GM18502 (cell line): ENCODE data around the gene SPEN.
"Not testable (repeated sequence)": the region's sequence is repeated elsewhere in the genome, so short reads cannot be mapped to it uniquely, and the experiment has no call there.

Experiments
- ATAC-seq: cut with Tn5 transposase; IDR thresholded peaks from one replicate; pipeline ENCODE4 v1.9.1; 2021; ENCODE audit warnings: mild to moderate bottlenecking; ENCODE audit not compliant: unreplicated experiment, poor library complexity

The SPEN gene

GRCh38 chr1:15833842-15834405 lies 13.6 kb upstream of the SPEN start:
- no peak for ATAC-seq

GRCh38 chr1:15834406-15835204 lies 12.9 kb upstream of the SPEN start:
- ATAC-seq, result peak; percentile 52

DNA sequence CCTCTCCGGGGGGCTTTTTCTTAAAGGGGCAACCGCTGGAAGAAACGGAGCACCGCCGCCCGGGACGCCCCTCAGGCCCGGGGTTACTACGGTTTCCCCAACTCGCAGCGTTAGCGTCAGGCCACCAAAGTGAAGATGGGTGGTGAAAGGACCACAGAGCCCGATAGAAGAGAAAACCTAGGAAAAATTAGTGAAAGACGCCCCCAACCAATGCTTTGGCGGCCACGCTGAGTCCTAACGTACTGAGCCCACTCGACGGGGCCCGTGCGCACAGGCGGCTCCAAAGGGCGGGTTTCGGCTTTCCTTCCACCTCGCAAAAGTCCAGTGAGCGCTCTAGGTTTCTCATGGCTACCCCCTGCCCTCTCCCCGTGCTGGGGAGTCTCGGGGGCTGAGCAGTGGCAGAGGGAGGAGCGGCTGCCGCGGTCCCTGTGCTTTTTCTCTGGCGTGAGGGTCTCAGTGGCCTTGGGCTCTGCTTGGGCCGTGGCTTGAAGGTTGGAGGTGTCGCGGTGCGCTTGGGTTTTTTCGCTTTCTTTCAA lies 12.2 kb upstream of the SPEN start:
- peak; percentile 7 for ATAC-seq

DNA sequence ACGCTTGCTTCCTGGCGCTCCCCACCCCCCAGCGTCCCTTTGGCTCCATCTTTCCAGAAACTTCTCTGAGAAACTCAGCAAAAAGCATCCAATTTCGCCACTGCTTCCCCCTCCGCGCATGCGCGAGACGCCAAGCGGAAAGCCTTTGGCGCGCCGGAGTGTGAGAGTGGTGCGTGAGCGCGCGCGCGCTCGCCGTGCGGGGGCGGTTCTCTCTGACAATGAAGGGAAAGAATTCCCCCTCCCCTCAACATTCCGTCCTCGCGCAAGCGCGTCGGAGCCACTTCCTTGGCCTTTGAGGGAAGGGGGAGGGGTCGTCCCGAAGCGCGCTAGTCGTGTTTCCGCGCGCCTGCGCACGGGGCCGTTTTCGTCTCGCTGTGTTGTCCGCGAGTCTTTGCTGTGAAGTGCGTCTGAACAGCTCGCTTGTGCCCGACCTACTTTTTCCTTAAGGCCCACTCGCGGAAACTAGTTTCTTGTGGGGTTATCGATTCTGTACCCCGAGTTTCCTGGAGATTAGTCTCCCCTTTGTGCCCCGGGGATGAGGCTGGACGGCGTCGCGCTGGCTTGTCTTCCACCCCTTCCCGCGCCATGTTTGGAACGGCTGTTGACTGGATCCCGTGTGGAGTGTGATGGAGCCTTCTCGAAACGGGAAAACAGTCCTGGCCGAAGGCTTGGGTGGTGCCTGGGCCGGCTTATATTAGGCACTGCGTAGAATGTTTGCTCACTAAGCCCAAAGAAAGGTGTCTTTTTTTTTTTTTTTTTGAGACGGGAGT lies 11.6 kb upstream of the SPEN start:
- peak; percentile 57 for ATAC-seq

- ATAC-seq, result not testable (repeated sequence)
Observed at GRCh38 chr1:15836511-15836771, 11.1 kb upstream of the SPEN start.

DNA sequence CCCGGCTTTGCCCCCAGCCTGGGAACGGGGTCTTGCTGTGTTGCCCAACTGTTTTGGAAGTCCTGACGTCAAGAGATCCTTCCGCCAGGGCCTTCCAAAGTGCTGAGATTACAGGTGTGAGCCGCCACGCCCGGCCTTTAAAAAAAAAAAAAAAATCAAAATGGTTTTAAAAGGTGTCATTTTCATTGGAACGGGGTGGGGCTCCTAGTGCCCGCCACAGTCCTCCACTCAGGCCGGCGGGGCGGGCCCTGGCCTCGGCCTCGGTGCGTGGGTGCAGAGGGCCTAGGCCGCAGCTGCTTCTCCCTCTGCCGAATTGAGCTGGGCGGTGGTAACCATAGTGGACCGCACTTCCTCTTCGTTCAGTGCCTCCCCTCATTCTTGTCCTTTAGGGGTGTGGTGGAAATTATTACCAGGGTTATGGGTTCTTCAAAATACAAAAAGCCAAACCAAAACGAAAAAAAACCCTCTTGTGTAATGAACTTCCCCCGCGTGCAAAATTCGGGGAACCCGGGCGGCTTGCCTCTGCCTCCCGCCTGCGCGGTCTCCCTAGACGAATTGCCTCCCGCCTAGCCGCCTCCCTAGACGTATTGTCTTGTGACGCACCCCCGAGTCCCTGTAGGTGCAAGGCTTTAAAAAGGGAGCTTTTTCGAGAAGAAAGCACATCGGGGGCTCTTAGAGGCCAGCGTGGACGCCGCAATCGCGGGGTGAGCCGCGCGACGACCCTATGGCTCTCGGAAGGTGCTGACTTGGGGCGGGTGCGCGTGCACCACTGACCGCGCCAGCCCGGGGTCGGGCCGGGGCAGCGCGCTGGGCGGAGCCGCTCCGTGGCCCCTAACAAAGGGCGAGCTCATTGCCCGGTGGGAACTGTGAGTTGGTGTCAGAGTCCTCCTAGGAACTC lies 10.5 kb upstream of the SPEN start:
- no peak for ATAC-seq

- no peak for ATAC-seq
Observed at GRCh38 chr1:15837931-15838330, 9.6 kb upstream of the SPEN start.

GRCh38 chr1:15838721-15839120 lies 8.8 kb upstream of the SPEN start:
- no peak for ATAC-seq

DNA sequence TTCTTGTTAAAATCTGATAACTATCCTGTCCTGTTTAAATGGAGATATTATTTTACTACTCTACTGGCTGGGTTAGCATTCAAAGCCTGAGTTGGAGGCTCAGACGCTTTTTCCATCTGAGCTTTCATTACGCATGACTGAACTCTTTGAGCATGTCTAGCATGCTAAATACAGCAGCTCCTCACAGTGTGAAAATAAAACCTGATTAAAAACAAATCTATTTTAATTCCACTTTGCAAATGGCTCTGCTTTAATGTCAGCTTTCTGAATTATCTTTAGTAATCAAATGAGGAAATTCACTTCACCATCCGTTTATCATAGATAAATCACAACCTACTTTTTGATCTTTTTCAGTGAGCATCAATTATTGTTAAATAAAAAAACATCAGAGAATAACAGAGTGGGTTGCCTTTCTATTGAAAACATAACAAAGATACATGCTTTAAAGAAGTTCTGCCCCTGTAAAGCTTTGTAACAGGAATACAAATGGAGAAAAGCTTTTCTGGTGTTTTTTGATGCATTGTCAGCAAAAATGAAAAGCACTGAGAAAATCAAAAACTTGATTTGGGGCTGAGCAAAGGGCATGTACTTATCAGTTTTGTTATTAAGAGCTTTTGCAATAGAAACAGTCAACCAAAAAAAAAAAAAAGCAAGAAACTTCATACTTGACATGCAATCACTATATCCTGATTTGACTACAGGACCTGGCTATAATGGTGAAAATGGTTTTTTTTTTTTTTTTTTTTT lies 3.5 kb upstream of the SPEN start:
- ATAC-seq, result no peak

- ATAC-seq, result not testable (repeated sequence)
Observed at GRCh38 chr1:15846056-15846455, 1.5 kb upstream of the SPEN start.

GRCh38 chr1:15847893-15848142 lies 311 bp downstream of the SPEN start:
- no peak for ATAC-seq

DNA sequence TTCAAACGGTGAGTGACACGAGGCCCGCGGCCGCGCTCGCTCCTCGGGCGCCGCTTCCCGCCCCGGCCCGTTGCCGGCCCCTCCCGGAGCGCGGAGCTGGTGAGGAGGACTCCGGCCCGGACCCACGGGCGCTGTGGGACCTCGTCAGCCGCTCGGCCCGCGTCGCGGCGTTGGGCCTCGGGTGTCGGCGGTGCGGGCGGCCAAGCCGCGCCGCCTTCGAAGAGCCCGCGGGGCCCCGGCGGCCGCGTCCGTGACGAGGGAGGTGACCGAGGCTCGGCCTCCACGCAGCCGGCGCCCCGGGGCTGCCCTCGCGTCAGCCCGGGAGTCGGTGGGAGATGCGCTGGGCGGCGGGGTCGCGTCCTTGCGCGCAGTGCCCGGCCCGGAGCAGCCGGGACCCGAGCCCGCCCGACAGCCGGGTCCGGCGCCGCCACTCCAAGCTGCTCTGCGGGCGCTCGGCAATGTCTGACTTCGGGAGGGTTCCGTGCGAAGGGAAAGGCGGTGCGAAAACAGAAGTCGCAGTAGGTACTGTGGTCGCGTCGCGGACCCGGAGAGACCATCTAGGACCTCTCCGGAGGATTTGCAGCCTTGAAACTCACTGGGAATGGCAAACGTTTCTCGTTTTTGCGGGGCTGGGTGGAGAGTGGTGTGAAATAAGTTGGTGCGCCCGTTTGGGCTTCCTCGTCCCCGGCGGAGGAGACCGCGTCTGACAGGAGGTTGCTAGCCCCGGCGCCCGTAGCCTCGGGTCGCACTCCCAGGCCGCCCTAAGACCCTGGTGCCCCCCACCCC lies 829 bp downstream of the SPEN start:
- peak; percentile 8 for ATAC-seq

GRCh38 chr1:15848929-15849774 lies 1.6 kb downstream of the SPEN start:
- no peak for ATAC-seq

DNA sequence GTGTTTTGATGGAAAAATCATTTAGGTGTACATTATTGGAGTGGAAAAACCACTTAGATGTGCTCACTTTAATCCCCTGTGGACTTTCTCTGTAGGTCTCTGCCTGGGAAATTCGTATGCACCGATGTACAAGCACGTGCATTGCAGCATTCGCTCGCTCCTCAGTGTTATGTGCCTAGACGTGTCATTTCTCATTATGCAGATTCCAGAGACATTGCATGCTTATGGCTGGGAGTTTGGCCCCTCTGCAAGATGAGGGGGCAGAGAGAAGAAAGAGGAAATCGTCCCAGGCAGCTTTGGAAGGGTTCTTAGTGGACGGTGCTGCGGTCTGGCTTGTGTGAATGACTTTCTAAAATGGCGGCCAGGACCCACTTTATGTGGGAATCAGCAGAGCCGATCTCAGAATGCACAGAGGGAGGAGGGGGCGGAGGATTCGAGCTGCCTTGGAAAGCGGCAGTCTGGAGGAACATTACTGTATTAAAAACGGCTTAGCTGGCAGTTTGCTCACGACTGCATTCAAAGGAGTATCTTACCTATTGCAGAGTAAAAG lies 2.3 kb downstream of the SPEN start:
- ATAC-seq, result no peak

DNA sequence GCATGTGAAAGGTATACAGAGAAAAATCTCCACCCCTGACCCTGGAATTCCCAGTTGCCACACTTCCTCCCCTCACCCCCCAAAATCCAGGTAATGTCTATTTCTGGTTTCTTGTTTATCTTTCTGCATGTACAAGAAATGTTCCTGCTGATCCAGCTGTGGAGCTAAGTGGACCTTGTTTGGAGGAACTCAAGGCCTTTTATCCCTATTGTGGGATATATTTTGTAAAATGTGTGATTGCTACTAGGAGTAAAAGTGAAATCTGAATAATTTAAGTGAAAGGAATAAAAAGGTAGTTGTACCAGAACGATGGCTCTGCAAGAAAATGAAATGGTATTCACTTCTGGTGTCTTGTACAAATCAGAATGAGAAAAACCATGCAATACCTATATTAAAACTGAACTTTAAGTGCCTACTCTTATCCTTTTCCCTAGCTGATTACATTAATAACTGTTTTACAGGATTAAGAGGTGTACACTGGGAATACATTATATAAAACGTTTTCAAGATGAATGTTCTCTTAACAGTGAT lies 3.0 kb downstream of the SPEN start:
- no peak for ATAC-seq

DNA sequence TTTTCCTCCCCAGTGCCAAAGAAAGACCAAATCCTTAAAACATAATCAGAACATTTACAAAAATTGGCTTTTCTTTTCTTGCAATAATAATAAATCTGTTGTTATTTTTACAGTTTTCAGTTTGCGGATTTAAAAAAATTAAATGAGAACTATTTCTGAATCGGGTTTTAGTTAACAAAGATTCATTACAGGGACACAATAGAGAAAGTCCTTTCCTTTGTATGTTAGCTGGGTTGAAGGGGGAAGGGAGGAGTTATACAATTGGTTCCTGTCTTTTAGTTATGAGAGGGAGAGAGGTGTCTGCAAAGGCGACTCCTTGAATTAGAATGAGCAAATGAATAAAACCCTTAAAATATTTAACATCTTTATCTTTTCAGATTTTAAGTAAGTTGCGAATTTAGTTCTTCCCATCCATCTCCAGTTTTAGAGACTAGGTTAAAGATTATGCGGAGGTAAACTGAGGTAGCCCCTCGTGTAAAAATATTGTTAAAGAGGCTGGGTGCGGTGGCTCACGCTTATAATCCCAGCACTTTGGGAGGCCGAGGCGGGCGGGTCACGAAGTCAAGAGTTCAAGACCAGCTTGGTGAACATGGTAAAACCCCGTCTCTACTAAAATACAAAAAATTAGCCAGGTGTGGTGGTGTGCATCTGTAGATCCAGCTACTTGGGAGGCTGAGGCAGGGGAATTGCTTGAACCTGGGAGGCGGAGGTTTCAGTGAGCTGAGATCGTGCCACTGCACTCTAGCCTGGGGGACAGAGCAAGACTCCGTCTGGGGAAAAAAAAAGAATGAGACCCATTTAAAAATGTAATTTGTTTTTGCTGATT lies 3.9 kb downstream of the SPEN start:
- ATAC-seq, result no peak
